Uterus (tissue), 2 donors: ENCODE data around the gene ZNF497.

ENCODE experiments used
- CTCF ChIP-seq, 4 experiments: fragments of 200-600 bp in 2 of 4; fragments of 450-650 bp in 2 of 4; sonication (generic) in 2 of 4; IDR thresholded peaks; one replicate each; pipeline ENCODE4 v1.5.1; 2016 to 2019; ENCODE audit warnings: antibody characterized with exemption in 4 of 4, mild to moderate bottlenecking in 2 of 4, moderate library complexity in 1 of 4
- POLR2A ChIP-seq, 2 donors: fragments of 450-650 bp; IDR thresholded peaks; one replicate each; pipeline ENCODE4 v1.6.1; 2016; ENCODE audit warnings: antibody characterized with exemption in 2 of 2, mild to moderate bottlenecking in 1 of 2, moderate library complexity in 1 of 2

- TF ChIP-seq POLR2A (IDR thresholded peaks at IDR 0.05): no peak
- no peak for TF ChIP-seq CTCF (IDR thresholded peaks at IDR 0.05)
Measured at GRCh38 chr19:58318297-58318696, 44.3 kb downstream of the ZNF497 start.
